Fibroblast of lung (primary cell): ENCODE results near the gene ANKRD10. TPM values are rescaled to one million over a fixed set of nuclear protein-coding genes. Genes with fewer than 3 reads are reported as not detected.
A peak's percentile ranks its signal among the peaks of the same experiment; 100 is the strongest.

ENCODE experiments used
- DNase-seq, 2 donors: peaks; one replicate each; pipeline versions ENCODE4 v3.0.0 to v3.0.0-alpha.2; 2010; ENCODE audit warnings: low read depth in 2 of 2
- H2AFZ ChIP-seq: 2 replicates; pipeline ENCODE4 v1.5.1; 2012; ENCODE audit warnings: low read length, control low read depth, inconsistent platforms
- H3K27ac ChIP-seq: 2 replicates; pipeline ENCODE4 v1.5.1; 2011; ENCODE audit warnings: low read length, control low read depth; ENCODE audit not compliant: insufficient read depth
- H3K27me3 ChIP-seq: 2 replicates; pipeline ENCODE4 v1.5.1; 2011; ENCODE audit warnings: mild to moderate bottlenecking, low read length; ENCODE audit not compliant: control insufficient read depth, insufficient read depth
- H3K36me3 ChIP-seq: 2 replicates; pipeline ENCODE4 v1.5.1; 2011; ENCODE audit warnings: low read length; ENCODE audit not compliant: control insufficient read depth, insufficient read depth
- H3K4me1 ChIP-seq: 2 replicates; pipeline ENCODE4 v1.5.1; 2011; ENCODE audit warnings: low read length; ENCODE audit not compliant: control insufficient read depth, insufficient read depth; ENCODE audit errors: extremely low read depth
- H3K4me2 ChIP-seq: 2 replicates; pipeline ENCODE4 v1.5.1; 2011; ENCODE audit warnings: low read length, control low read depth; ENCODE audit not compliant: insufficient read depth; ENCODE audit errors: extremely low read depth
- H3K4me3 ChIP-seq, 4 experiments: fragments of 200-600 bp in 1 of 4; sonication (generic) in 1 of 4; replicated peaks in 1 of 4; 2 replicates each; pipeline ENCODE4 v1.5.1; 2011 to 2016; ENCODE audit warnings: low read length in 4 of 4, low read depth in 3 of 4, mild to moderate bottlenecking in 3 of 4, control low read depth in 2 of 4, inconsistent platforms in 1 of 4, mixed read lengths in 1 of 4; ENCODE audit not compliant: insufficient read depth in 1 of 4; ENCODE audit errors: control extremely low read depth in 1 of 4
- H3K79me2 ChIP-seq: 2 replicates; pipeline ENCODE4 v1.5.1; 2012; ENCODE audit warnings: mild to moderate bottlenecking, low read length, inconsistent platforms; ENCODE audit not compliant: control insufficient read depth, insufficient read depth
- H3K9ac ChIP-seq: 2 replicates; pipeline ENCODE4 v1.5.1; 2011; ENCODE audit warnings: mild to moderate bottlenecking, low read length, control low read depth; ENCODE audit not compliant: insufficient read depth
- H3K9me3 ChIP-seq: 2 replicates; pipeline ENCODE4 v1.5.1; 2012; ENCODE audit warnings: low read depth, low read length; ENCODE audit not compliant: control insufficient read depth, insufficient read depth
- H4K20me1 ChIP-seq: 2 replicates; pipeline ENCODE4 v1.5.1; 2011; ENCODE audit warnings: low read length; ENCODE audit not compliant: control insufficient read depth, insufficient read depth; ENCODE audit errors: extremely low read depth
- CTCF ChIP-seq, 2 donors: IDR thresholded peaks in 1 of 2; conservative IDR thresholded peaks in 1 of 2; 1 replicate in 1 of 2; 2 replicates in 1 of 2; pipeline ENCODE4 v1.5.1; 2011 to 2012; ENCODE audit warnings: low read length in 2 of 2, control low read depth in 1 of 2, inconsistent platforms in 1 of 2, low read depth in 1 of 2, mild to moderate bottlenecking in 1 of 2
- EZH2 ChIP-seq: IDR thresholded peaks from 2 replicates; pipeline ENCODE4 v1.5.1; 2012; ENCODE audit warnings: low read length, control low read depth, mild to moderate bottlenecking; ENCODE audit errors: missing control alignments
- polyA plus RNA-seq, 2 donors: library from polyadenylated mRNA; depleted of rRNA in 1 of 2; stranded (reverse) in 1 of 2; unstranded in 1 of 2; fragments of >200 nt; gene quantifications; 2 replicates each; pipeline ENCODE4 v1.2.1, GENCODE V29; 2011 to 2012; ENCODE audit warnings: missing spikeins in 1 of 2
- total RNA-seq: library from RNA; depleted of rRNA; stranded (reverse); fragments of >200 nt; gene quantifications from 2 replicates; pipeline ENCODE4 v1.2.1, GENCODE V29; 2014

Gene ANKRD10
- total and polyA plus RNA-seq, 2 donors (not counting 1 experiment from before 2014, with no cell fraction given), result 29.5 to 130 TPM

GRCh38 chr13:110904748-110905147 is 10.1 kb downstream of the ANKRD10 start:
- TF ChIP-seq CTCF (conservative IDR thresholded peaks at IDR 0.05 in 1 of 2, IDR thresholded peaks at IDR 0.05 in 1 of 2; ENCODE audit: low read depth in 1 of 2, low read length in 2 of 2) (no peak), EZH2 (no peak)
- Histone ChIP-seq H3K9ac (no peak overlapping the region), H3K36me3 (peaks cover 2% of the 10 kb centered on the region), H3K4me1 (no peaks in the 10 kb centered on the region), H3K4me3 (no peak overlapping the region), H3K4me2 (no peak overlapping the region), H3K79me2 (peaks cover 48% of the 10 kb centered on the region), H4K20me1 (no peaks in the 10 kb centered on the region), H3K27ac (no peak overlapping the region), H3K9me3 (no peaks in the 10 kb centered on the region), H2AFZ (no peak overlapping the region), H3K27me3 (no peaks in the 10 kb centered on the region)
- DNase-seq, result no peak

GRCh38 chr13:110902370-110902769 is 12.5 kb downstream of the ANKRD10 start:
- TF ChIP-seq EZH2, result no peak
- TF ChIP-seq CTCF (conservative IDR thresholded peaks at IDR 0.05 in 1 of 2, IDR thresholded peaks at IDR 0.05 in 1 of 2; ENCODE audit: low read depth in 1 of 2, low read length in 2 of 2), result no peak
- no peak overlapping the region for H3K9ac ChIP-seq
- H3K36me3 ChIP-seq, result no peaks in the 10 kb centered on the region
- peak overlapping the region; percentile 32 for H3K4me2 ChIP-seq
- H3K27ac ChIP-seq, result no peak overlapping the region
- H3K9me3 ChIP-seq, result no peaks in the 10 kb centered on the region
- no peaks in the 10 kb centered on the region for H3K27me3 ChIP-seq
- DNase-seq, result peak in 1 of 2 donors; percentile 41
- no peaks in the 10 kb centered on the region for H4K20me1 ChIP-seq
- no peak overlapping the region for H3K4me3 ChIP-seq
- no peaks in the 10 kb centered on the region for H3K4me1 ChIP-seq
- no peak overlapping the region for H2AFZ ChIP-seq
- H3K79me2 ChIP-seq, result peaks cover 25% of the 10 kb centered on the region

- Histone ChIP-seq H3K4me3 (no peak overlapping the region), H3K4me1 (no peaks in the 10 kb centered on the region), H3K9ac (no peak overlapping the region), H3K4me2 (no peak overlapping the region), H3K9me3 (no peaks in the 10 kb centered on the region), H2AFZ (no peak overlapping the region), H3K27me3 (no peaks in the 10 kb centered on the region), H3K36me3 (peaks cover 2% of the 10 kb centered on the region), H3K27ac (no peak overlapping the region), H3K79me2 (no peaks in the 10 kb centered on the region), H4K20me1 (no peaks in the 10 kb centered on the region)
- DNase-seq, result no peak
- TF ChIP-seq CTCF (conservative IDR thresholded peaks at IDR 0.05 in 1 of 2, IDR thresholded peaks at IDR 0.05 in 1 of 2; ENCODE audit: low read depth in 1 of 2, low read length in 2 of 2) (no peak), EZH2 (no peak)
These were observed 17.3 kb downstream of the ANKRD10 start for GRCh38 chr13:110897521-110897920.
